22Rv1 (cell line): Measurements from ENCODE around the gene MLN.
A peak's percentile ranks its signal among the peaks of the same experiment; 100 is the strongest.

Source experiments
- H3K27ac ChIP-seq: fragments of 450-650 bp; 2 replicates; pipeline ENCODE4 v1.5.1; 2017
- CTCF ChIP-seq: fragments of 450-650 bp; IDR thresholded peaks from 2 replicates; pipeline ENCODE4 v1.5.1; 2017; ENCODE audit warnings: mild to moderate bottlenecking
- ZFX ChIP-seq: fragments of 450-650 bp; IDR thresholded peaks from 2 replicates; pipeline ENCODE4 v1.6.1; 2017; ENCODE audit warnings: antibody characterized with exemption, borderline replicate concordance

MLN gene

GRCh38 chr6:33803571-33804053 is at the start of gene MLN:
MLN (minus strand) TSS chr6:33804003; CDS start chr6:33801163, 2,840 bp downstream.
- H3K27ac ChIP-seq, result no peak within 1 kb of the TSS
- no peak for TF ChIP-seq CTCF
- no peak for TF ChIP-seq ZFX

- TF ChIP-seq CTCF, result no peak
- TF ChIP-seq ZFX, result no peak
- no peak overlapping the region for H3K27ac ChIP-seq
These were observed 49.2 kb upstream of the MLN start for GRCh38 chr6:33853026-33853425.

GRCh38 chr6:33851959-33852358 is 48.2 kb upstream of the MLN start:
- no peak overlapping the region for H3K27ac ChIP-seq
- TF ChIP-seq CTCF, result peak; percentile 42
- no peak for TF ChIP-seq ZFX

GRCh38 chr6:33850869-33851541 is 47.2 kb upstream of the MLN start:
- no peak for TF ChIP-seq ZFX
- no peak for TF ChIP-seq CTCF
- H3K27ac ChIP-seq, result no peak overlapping the region

GRCh38 chr6:33850296-33850695 is 46.5 kb upstream of the MLN start:
- no peak overlapping the region for H3K27ac ChIP-seq
- TF ChIP-seq ZFX (no peak), CTCF (no peak)

GRCh38 chr6:33849500-33850075 is 45.8 kb upstream of the MLN start:
- no peak for TF ChIP-seq ZFX
- TF ChIP-seq CTCF, result no peak
- no peak overlapping the region for H3K27ac ChIP-seq

GRCh38 chr6:33848484-33848883 is 44.7 kb upstream of the MLN start:
- TF ChIP-seq CTCF (no peak), ZFX (no peak)
- H3K27ac ChIP-seq, result no peak overlapping the region
